CD14-positive monocyte (primary cell): ENCODE results near the gene ZNF480. TPM values are rescaled to one million over a fixed set of nuclear protein-coding genes. Genes with fewer than 3 reads are reported as not detected.
"Not testable (repeated sequence)": the region's sequence is repeated elsewhere in the genome, so short reads cannot be mapped to it uniquely, and the experiment has no call there.

Experiments used
- DNase-seq, 3 donors: peaks; one replicate each; pipeline ENCODE4 v3.0.0-alpha.2; 2011 to 2022
- H2AFZ ChIP-seq: 2 replicates; pipeline ENCODE4 v1.6.0; 2012; ENCODE audit warnings: mild to moderate bottlenecking, low read depth, low read length, inconsistent platforms; ENCODE audit not compliant: insufficient read depth, poor library complexity, severe bottlenecking
- H3K27ac ChIP-seq, 2 donors: 1 replicate in 1 of 2; 2 replicates in 1 of 2; pipeline ENCODE4 v1.5.1; 2012 to 2013; ENCODE audit warnings: low read length in 2 of 2, control low read depth in 1 of 2, inconsistent platforms in 1 of 2, low read depth in 1 of 2, mild to moderate bottlenecking in 1 of 2
- H3K27me3 ChIP-seq, 2 donors: one replicate each; pipeline versions ENCODE4 v1.6.0 to v1.6.1; 2011 to 2013; ENCODE audit warnings: low read length in 2 of 2; ENCODE audit not compliant: control insufficient read depth in 2 of 2, insufficient read depth in 2 of 2
- H3K36me3 ChIP-seq, 2 donors: replicated peaks in 1 of 2; 1 replicate in 1 of 2; 2 replicates in 1 of 2; pipeline versions ENCODE4 v1.5.1 to v1.6.1; 2012 to 2013; ENCODE audit warnings: low read length in 2 of 2, control low read depth in 1 of 2, inconsistent platforms in 1 of 2, mild to moderate bottlenecking in 1 of 2; ENCODE audit not compliant: insufficient read depth in 2 of 2, control insufficient read depth in 1 of 2
- H3K4me1 ChIP-seq, 2 donors: 1 replicate in 1 of 2; 2 replicates in 1 of 2; pipeline versions ENCODE4 v1.5.1 to v1.6.1; 2012 to 2013; ENCODE audit warnings: low read length in 2 of 2, control low read depth in 1 of 2, inconsistent platforms in 1 of 2, mild to moderate bottlenecking in 1 of 2, moderate library complexity in 1 of 2; ENCODE audit not compliant: insufficient read depth in 2 of 2, control insufficient read depth in 1 of 2
- H3K4me2 ChIP-seq: replicated peaks from 2 replicates; pipeline ENCODE3; 2012; ENCODE audit warnings: low read length, moderate library complexity, mild to moderate bottlenecking; ENCODE audit not compliant: poor library complexity, severe bottlenecking; ENCODE audit errors: extremely low read depth
- H3K4me3 ChIP-seq, 3 experiments: fragments of 200-600 bp in 1 of 3; sonication (generic) in 1 of 3; replicated peaks in 1 of 3; 1 replicate in 2 of 3; 2 replicates in 1 of 3; pipeline ENCODE4 v1.5.1; 2011 to 2013; ENCODE audit warnings: low read length in 3 of 3, mild to moderate bottlenecking in 3 of 3, control low read depth in 2 of 3, low read depth in 2 of 3, inconsistent platforms in 1 of 3, moderate library complexity in 1 of 3
- H3K79me2 ChIP-seq: 2 replicates; pipeline ENCODE4 v1.6.0; 2012; ENCODE audit warnings: mild to moderate bottlenecking, control low read depth, inconsistent platforms, low read length, moderate library complexity; ENCODE audit not compliant: insufficient read depth
- H3K9ac ChIP-seq: 2 replicates; pipeline ENCODE4 v1.6.0; 2017; ENCODE audit warnings: low read length, mild to moderate bottlenecking; ENCODE audit not compliant: insufficient read depth, poor library complexity, severe bottlenecking
- H3K9me3 ChIP-seq, 2 donors: replicated peaks in 1 of 2; 1 replicate in 1 of 2; 2 replicates in 1 of 2; pipeline versions ENCODE4 v1.5.1 to v1.6.1; 2012 to 2013; ENCODE audit warnings: low read length in 2 of 2, control low read depth in 1 of 2; ENCODE audit not compliant: control insufficient read depth in 1 of 2, insufficient read depth in 1 of 2
- H4K20me1 ChIP-seq: 2 replicates; pipeline ENCODE4 v1.6.0; 2012; ENCODE audit warnings: mild to moderate bottlenecking, low read length, control low read depth, moderate library complexity; ENCODE audit not compliant: insufficient read depth
- H3K27ac Mint-ChIP-seq, 7 donors: one replicate each; pipeline ENCODE4 v1.8.0; 2020; ENCODE audit warnings: mild to moderate bottlenecking in 7 of 7, mixed read lengths in 7 of 7, moderate library complexity in 6 of 7, inconsistent platforms in 2 of 7
- H3K27me3 Mint-ChIP-seq, 3 donors: one replicate each; pipeline ENCODE4 v1.8.0; 2021 to 2022; ENCODE audit warnings: low read depth in 3 of 3, mild to moderate bottlenecking in 3 of 3, mixed read lengths in 3 of 3, moderate library complexity in 3 of 3, inconsistent platforms in 1 of 3
- H3K36me3 Mint-ChIP-seq, 2 donors: one replicate each; pipeline ENCODE4 v1.8.0; 2020; ENCODE audit warnings: mixed read lengths in 2 of 2, inconsistent platforms in 1 of 2, mild to moderate bottlenecking in 1 of 2
- H3K4me1 Mint-ChIP-seq: one replicate; pipeline ENCODE4 v1.8.0; 2020; ENCODE audit warnings: mild to moderate bottlenecking, mixed read lengths
- H3K4me3 Mint-ChIP-seq, 2 donors: one replicate each; pipeline ENCODE4 v1.8.0; 2020; ENCODE audit warnings: mild to moderate bottlenecking in 2 of 2, mixed read lengths in 2 of 2, moderate library complexity in 1 of 2
- H3K9me3 Mint-ChIP-seq, 7 donors: one replicate each; pipeline ENCODE4 v1.8.0; 2020 to 2022; ENCODE audit warnings: mixed read lengths in 7 of 7, mild to moderate bottlenecking in 6 of 7, moderate library complexity in 6 of 7, inconsistent platforms in 2 of 7
- WGBS: methylation state at CpG from one replicate; pipeline ENCODE4 v1.1.5; 2013; ENCODE audit warnings: missing lambda C conversion rate; ENCODE audit not compliant: insufficient coverage; 5-methylcytosine and 5-hydroxymethylcytosine counted together
- intact Hi-C, 2 donors: fragments of 100-400 bp; cut with micrococcal nuclease; formaldehyde crosslinking; loops; one replicate each; pipeline versions ENCODE4 v1.15.0 to v1.15.1; 2023
- polyA plus RNA-seq, 3 donors: library from polyadenylated mRNA; depleted of rRNA in 1 of 3; unstranded in 2 of 3; stranded (reverse) in 1 of 3; fragments of 300-500 nt in 2 of 3; fragments of >200 nt in 1 of 3; fragmentation: Illumina TruSeq in 2 of 3; gene quantifications; 1 replicate in 2 of 3; 2 replicates in 1 of 3; pipeline ENCODE4 v1.2.3, GENCODE V29; 2012 to 2021
- TF ChIP-seq, protein P1 (sequence below): fragments of 200-600 bp; IDR thresholded peaks from one replicate; pipeline ENCODE4 v1.8.0; 2022; ENCODE audit warnings: antibody characterized with exemption, mild to moderate bottlenecking

The ZNF480 gene
- polyA plus RNA-seq, 3 donors, result 6.6 to 7.6 (median 7.4) TPM

DNA sequence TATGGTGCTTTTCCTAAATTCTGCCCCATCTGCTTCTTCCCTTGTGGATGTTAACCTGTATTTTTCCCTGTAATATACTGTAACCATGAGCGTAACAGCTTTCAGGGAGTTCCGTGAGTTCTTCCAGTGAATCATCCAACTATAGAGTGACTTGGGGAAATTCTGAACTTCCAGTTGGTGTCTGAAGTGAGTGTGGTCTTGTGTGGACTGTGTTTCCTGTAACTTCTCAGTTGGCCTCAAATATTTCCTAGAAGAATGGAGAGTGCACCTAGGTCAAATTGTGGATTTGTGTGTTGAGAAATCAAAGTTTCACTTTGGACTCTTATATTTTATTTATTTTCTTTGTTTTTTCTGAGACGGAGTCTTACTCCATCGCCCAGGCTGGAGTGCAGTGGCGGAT is 38.5 kb upstream of the ZNF480 start:
- no peak overlapping the region for H3K4me3 Mint-ChIP-seq
- 100% methylated on average over 3 of the region's 5 CpGs for WGBS
- intact Hi-C loops, result no loop called here
- H3K9me3 ChIP-seq, result peaks cover 37 to 45% of the 10 kb centered on the region in 2 donors
- no peaks in the 10 kb centered on the region for H3K36me3 ChIP-seq
- H2AFZ ChIP-seq, result no peak overlapping the region
- peaks cover 3% of the 10 kb centered on the region for H3K4me1 Mint-ChIP-seq
- no peak overlapping the region for H3K27ac ChIP-seq
- no peaks in the 10 kb centered on the region for H3K27me3 ChIP-seq
- no peak overlapping the region for H3K4me2 ChIP-seq
- no peak for DNase-seq
- H3K4me3 ChIP-seq, result no peak overlapping the region
- no peaks in the 10 kb centered on the region for H3K4me1 ChIP-seq
- TF ChIP-seq, protein P1, sequence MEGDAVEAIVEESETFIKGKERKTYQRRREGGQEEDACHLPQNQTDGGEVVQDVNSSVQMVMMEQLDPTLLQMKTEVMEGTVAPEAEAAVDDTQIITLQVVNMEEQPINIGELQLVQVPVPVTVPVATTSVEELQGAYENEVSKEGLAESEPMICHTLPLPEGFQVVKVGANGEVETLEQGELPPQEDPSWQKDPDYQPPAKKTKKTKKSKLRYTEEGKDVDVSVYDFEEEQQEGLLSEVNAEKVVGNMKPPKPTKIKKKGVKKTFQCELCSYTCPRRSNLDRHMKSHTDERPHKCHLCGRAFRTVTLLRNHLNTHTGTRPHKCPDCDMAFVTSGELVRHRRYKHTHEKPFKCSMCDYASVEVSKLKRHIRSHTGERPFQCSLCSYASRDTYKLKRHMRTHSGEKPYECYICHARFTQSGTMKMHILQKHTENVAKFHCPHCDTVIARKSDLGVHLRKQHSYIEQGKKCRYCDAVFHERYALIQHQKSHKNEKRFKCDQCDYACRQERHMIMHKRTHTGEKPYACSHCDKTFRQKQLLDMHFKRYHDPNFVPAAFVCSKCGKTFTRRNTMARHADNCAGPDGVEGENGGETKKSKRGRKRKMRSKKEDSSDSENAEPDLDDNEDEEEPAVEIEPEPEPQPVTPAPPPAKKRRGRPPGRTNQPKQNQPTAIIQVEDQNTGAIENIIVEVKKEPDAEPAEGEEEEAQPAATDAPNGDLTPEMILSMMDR, result no peak
- no peaks in the 10 kb centered on the region for H3K79me2 ChIP-seq
- H3K36me3 Mint-ChIP-seq, result no peaks in the 10 kb centered on the region
- H4K20me1 ChIP-seq, result no peaks in the 10 kb centered on the region
- peaks cover 24 to 71% (median 57%) of the 10 kb centered on the region in 7 donors for H3K9me3 Mint-ChIP-seq
- H3K27me3 Mint-ChIP-seq, result peaks cover 0 to 3% (median 1%) of the 10 kb centered on the region in 3 donors
- H3K9ac ChIP-seq, result no peak overlapping the region
- no peak overlapping the region for H3K27ac Mint-ChIP-seq

DNA sequence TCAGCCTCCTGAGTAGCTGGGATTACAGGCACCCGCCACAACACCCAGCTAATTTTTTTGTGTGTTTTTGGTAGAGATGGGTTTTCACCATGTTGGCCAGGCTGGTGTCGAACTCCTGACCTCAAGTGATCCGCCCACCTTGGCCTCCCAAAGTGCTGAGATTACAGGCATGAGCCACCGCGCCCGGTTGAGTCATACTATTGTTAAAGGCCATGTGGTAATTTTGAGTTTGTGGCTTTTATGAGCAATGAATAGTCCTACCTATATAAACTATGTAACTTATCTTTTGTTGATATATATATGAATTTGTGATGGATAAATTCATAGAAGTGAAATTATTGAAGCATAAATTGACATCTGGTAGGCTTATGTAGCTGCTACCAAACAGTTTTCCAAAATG is 31.4 kb upstream of the ZNF480 start:
- 100% methylated on average over 2 of the region's 6 CpGs for WGBS
- not testable (repeated sequence) for H3K79me2 ChIP-seq, H3K27ac Mint-ChIP-seq, H2AFZ ChIP-seq, DNase-seq, H3K4me3 Mint-ChIP-seq, H3K27me3 ChIP-seq, H3K4me3 ChIP-seq, H3K27ac ChIP-seq, H3K4me1 Mint-ChIP-seq, H3K4me1 ChIP-seq, H3K4me2 ChIP-seq, H3K36me3 ChIP-seq, H3K36me3 Mint-ChIP-seq, H3K9ac ChIP-seq, H3K27me3 Mint-ChIP-seq, H4K20me1 ChIP-seq
- H3K9me3 Mint-ChIP-seq, result peaks cover 2 to 56% (median 45%) of the 10 kb centered on the region in 7 donors
- intact Hi-C loops, result loop anchor here in 1 of 2 donors (10.0 kb wide), 1 partner anchor 469 kb away; the partner anchor contains the start of gene ZNF611
- peaks cover 33 to 38% of the 10 kb centered on the region in 2 donors for H3K9me3 ChIP-seq
